Rectal smooth muscle tissue (tissue), 1 donor: ENCODE data around the gene HERC5.
"Not testable (repeated sequence)": the region's sequence is repeated elsewhere in the genome, so short reads cannot be mapped to it uniquely, and the experiment has no call there.

ENCODE experiments used
- H3K27ac ChIP-seq: one replicate; pipeline ENCODE4 v1.7.0; 2013; ENCODE audit warnings: low read depth, low read length, inconsistent platforms
- H3K27me3 ChIP-seq: one replicate; pipeline ENCODE4 v1.7.0; 2013; ENCODE audit warnings: low read length; ENCODE audit not compliant: control insufficient read depth, insufficient read depth
- H3K36me3 ChIP-seq: one replicate; pipeline ENCODE4 v1.7.0; 2013; ENCODE audit warnings: low read length; ENCODE audit not compliant: control insufficient read depth, insufficient read depth
- H3K4me1 ChIP-seq: one replicate; pipeline ENCODE4 v1.7.0; 2013; ENCODE audit warnings: low read length; ENCODE audit not compliant: control insufficient read depth, insufficient read depth
- H3K4me3 ChIP-seq: one replicate; pipeline ENCODE4 v1.7.0; 2013; ENCODE audit warnings: low read length
- H3K9ac ChIP-seq: one replicate; pipeline ENCODE4 v1.7.0; 2013; ENCODE audit warnings: low read length

The HERC5 gene

DNA sequence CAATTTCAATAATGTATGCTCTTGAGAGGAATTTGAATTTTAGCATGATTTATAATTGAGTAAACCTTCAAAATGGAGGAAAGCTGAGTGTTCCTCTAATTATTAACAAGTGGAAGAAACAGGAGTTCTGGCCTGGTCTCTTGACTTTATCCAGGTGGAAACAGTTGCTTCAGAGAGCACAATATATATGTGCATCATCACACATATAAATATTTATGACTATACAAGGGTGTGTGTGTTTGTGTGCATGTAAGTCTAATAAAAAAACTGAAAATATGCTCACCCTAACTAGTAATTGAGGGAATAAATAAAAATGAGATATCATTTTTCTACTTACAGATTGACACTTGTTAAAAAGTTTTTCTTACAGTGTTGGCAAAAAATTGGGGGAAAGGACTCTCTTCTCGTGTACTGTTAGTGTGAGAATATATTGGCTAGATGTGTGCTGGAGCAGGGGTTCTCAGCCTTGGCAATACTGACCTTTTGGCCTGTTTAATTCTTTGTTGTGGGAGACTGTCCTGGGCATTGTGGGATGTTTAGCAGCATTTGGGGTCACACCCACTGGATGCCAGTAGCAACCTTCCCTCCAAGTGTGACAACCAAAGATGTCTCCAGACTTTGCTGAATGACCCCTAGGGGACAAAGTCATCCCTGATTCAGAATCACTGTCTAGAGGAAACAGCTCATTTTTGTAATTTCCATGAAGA is 20.8 kb upstream of the HERC5 start:
- Histone ChIP-seq H3K4me1 (no peaks in the 10 kb centered on the region), H3K4me3 (no peak overlapping the region), H3K27ac (no peak overlapping the region), H3K27me3 (no peaks in the 10 kb centered on the region), H3K9ac (no peak overlapping the region), H3K36me3 (peaks cover 2% of the 10 kb centered on the region)

DNA sequence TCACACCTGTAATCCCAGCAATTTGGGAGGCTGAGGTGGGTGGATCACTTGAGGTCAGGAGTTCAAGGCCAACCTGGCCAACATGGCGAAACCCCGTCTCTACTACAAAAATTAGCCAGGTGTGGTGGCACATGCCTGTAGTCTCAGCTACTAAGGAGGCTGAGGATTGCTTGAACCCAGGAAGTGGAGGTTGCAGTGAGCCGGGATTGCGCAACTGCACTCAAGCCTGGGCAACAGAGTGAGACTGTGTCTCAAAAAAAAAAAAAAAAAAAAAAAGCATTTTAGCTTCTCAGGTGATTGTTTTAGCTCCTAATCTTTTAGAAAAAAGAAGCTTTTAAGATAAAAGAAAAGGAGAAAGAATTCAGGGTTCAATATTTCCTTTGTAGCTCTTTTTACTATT is 19.0 kb upstream of the HERC5 start:
- H3K4me1 ChIP-seq, H3K4me3 ChIP-seq, H3K27me3 ChIP-seq, H3K9ac ChIP-seq, H3K36me3 ChIP-seq, H3K27ac ChIP-seq: not testable (repeated sequence)

DNA sequence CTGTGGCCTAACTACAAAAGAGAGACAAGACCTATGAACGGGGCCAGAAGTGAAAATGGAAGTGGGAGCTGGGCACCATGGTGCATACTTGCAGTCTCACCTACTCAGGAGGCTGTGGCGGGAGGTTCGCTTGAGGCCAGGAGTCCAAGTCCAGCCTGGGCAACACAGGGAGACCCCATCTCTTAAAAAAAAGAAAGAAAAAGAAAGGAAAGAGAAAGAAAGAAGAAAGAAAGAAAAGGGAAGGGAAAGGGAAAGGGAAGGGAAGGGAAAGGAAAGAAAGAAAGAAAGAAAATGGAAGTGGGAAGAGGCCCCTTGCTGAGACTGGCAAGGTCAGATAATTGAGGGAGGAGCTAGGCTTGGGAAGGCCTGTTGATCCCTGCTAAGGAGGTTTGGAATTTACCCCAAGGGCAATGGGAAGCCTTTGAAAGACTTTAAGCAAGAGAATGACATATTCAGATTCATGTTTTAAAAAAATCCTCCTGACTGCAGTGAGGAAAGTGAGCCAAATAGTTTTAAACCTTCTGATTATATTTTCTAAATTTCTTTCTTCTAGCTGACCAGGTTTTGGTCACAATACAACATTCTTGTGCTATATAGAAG is 17.7 kb upstream of the HERC5 start:
- Histone ChIP-seq H3K9ac (no peak overlapping the region), H3K27ac (no peak overlapping the region), H3K4me3 (no peak overlapping the region), H3K27me3 (no peaks in the 10 kb centered on the region), H3K4me1 (no peaks in the 10 kb centered on the region), H3K36me3 (peaks cover 2% of the 10 kb centered on the region)

DNA sequence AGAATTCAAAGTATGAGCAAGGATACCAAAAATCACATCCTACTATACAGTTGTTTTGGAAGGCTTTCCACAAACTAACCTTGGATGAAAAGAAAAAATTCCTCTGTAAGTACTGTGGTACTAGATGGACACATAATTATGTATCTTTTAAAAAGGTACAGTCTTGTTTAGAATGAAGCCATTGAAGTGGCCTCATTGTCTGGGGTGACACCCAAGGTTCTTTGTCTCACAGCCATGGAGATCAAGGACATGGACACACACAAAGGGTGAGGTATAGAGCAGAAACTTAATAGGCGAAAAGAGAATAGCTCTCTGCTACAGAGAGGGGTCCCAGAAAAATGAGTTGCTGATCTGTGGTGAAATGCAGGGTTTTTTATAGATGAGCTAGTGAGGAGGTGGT is 16.8 kb upstream of the HERC5 start:
- Histone ChIP-seq H3K36me3 (no peaks in the 10 kb centered on the region), H3K4me1 (no peaks in the 10 kb centered on the region), H3K27ac (no peak overlapping the region), H3K9ac (no peak overlapping the region), H3K4me3 (no peak overlapping the region), H3K27me3 (no peaks in the 10 kb centered on the region)

DNA sequence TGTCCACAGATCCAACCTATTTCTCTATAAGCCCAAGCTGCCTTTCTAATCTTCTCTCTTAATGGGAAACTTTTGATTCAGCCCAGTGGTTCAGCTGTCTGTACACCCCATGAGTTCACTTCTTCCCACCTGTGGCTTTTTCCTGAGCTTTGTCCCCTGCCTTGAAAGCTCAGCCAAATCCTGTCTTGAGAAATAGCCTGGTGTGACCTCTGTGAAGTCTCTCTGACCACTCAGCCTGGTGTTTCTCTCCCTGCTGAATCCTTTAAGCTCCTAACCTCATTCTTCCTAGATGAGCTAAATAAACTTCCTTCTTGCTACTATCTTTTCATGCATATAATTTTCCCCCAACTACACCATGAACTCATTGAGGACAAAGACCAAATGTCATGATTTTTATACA is 15.2 kb upstream of the HERC5 start:
- no peaks in the 10 kb centered on the region for H3K4me1 ChIP-seq
- no peak overlapping the region for H3K4me3 ChIP-seq
- H3K9ac ChIP-seq, result no peak overlapping the region
- H3K27ac ChIP-seq, result no peak overlapping the region
- H3K27me3 ChIP-seq, result no peaks in the 10 kb centered on the region
- no peaks in the 10 kb centered on the region for H3K36me3 ChIP-seq

DNA sequence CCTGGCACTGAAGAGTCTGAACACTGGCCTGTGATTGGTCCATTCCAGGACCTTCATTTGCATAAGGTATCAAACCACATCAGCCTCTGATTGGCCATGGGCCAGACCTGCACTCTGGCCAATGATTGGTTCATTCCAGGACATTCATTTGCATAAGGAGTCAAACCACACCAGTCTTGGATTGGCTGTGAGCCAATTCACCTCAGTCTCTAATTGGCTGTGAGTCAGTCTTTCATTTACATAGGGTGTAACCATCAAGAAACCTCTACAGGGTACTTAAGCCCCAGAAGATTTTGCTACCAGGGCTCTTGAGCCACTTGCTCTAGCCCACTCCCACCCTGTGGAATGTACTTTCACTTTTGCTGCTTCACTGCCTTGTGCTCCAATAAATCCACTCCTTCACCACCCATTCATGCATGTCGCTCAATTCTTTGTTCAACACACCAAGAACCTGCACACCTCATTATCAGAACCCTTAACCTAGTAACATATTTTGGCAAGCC is 14.2 kb upstream of the HERC5 start:
- Histone ChIP-seq H3K9ac (no peak overlapping the region), H3K27me3 (no peaks in the 10 kb centered on the region), H3K4me1 (no peaks in the 10 kb centered on the region), H3K27ac (no peak overlapping the region), H3K36me3 (no peaks in the 10 kb centered on the region), H3K4me3 (no peak overlapping the region)

DNA sequence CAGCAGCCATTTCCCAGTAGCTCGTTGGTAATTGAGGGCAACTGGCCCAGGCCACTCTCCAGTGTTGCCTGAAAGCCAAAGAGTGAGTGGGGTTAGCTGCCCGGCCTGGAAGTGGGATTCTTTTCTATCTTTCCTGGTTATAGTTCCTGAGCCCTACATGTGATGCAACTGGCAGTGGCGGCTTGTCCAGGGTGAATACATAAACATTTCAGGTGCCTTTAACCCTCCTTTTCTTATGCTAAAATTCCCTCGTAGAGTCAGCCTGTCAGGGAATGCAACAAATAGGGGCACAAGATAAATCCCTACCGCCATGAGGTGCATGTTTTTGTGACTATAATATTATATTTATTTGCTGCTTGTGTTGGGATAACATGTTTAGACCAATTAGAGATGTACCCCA is 13.4 kb upstream of the HERC5 start:
- no peak overlapping the region for H3K27ac ChIP-seq
- no peaks in the 10 kb centered on the region for H3K27me3 ChIP-seq
- H3K4me1 ChIP-seq, result no peaks in the 10 kb centered on the region
- H3K9ac ChIP-seq, result no peak overlapping the region
- no peaks in the 10 kb centered on the region for H3K36me3 ChIP-seq
- H3K4me3 ChIP-seq, result no peak overlapping the region

DNA sequence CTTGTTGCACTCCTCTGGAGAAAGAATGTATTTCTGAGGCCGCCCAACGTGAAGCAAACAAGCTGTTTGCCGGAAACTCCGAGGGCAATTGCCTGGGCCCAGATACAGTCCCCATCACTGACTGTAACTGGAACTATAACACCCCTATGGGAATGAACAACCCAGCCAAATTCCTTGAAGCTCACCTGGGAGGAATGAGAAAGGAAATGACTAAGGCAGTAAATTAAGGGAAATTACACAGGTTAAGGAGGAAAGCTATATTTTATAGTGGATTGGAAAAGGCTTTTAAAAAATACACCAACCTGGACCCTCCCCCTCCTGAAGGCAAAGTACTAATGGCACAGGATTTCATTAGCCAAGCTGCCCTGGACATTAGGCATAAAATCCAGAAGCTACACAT is 11.7 kb upstream of the HERC5 start:
- Histone ChIP-seq H3K4me3 (no peak overlapping the region), H3K27me3 (no peaks in the 10 kb centered on the region), H3K27ac (no peak overlapping the region), H3K9ac (no peak overlapping the region), H3K4me1 (no peaks in the 10 kb centered on the region), H3K36me3 (no peaks in the 10 kb centered on the region)

DNA sequence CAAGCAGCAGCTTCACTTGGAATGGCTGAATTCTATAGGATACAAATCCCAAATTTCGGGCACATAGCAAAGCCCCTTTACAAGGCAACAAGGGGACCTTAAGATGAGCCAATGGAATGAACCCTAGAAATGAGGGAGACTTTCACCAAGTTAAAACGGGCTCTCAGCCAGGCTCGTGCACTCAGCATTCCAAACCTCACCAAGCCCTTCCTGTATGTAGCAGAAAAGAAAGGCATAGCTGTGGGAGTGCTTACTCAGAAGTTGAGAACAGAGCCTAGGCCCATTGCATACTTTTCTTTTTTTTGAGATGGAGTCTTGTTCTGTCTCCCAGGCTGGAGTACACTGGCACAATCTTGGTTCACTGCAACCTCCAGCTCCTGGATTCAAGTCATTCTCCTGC is 10.8 kb upstream of the HERC5 start:
- no peaks in the 10 kb centered on the region for H3K27me3 ChIP-seq
- no peak overlapping the region for H3K4me3 ChIP-seq
- no peaks in the 10 kb centered on the region for H3K36me3 ChIP-seq
- no peak overlapping the region for H3K9ac ChIP-seq
- no peak overlapping the region for H3K27ac ChIP-seq
- no peaks in the 10 kb centered on the region for H3K4me1 ChIP-seq

DNA sequence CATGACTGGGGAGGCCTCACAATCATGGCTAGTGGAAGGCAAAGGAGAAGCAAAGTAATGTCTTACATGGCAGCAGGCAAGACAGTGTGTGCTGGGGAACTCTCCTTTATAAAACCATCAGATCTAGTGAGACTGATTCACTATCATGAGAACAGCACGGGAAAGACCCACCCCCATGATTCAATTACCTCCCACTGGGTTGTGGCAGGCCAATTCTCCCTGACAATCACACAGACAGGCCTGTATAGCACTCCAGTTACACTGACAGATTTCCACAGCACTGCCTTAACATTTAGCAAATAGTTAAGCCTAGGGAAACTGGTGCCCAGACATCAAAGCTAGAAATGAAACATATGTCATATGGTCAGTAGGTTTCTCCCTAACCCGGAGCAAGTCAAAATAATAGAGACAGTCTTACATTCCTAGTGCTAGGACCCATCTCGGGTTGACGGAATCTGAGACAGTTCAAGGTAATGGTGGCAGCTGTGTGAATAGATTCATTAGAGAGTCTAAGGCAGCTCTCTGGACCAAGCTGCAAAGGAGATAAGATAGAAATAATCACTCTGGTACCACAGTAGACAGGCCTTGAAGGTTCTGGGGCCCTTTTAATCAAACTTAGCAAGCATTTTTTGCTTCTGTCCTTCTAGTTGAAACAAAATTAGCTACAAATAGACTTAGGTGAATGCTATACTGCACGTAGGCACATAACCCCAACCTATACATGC is 9.4 kb upstream of the HERC5 start:
- H3K4me1 ChIP-seq, result no peaks in the 10 kb centered on the region
- no peaks in the 10 kb centered on the region for H3K27me3 ChIP-seq
- H3K36me3 ChIP-seq, result no peaks in the 10 kb centered on the region
- H3K9ac ChIP-seq, result no peak overlapping the region
- H3K27ac ChIP-seq, result no peak overlapping the region
- H3K4me3 ChIP-seq, result no peak overlapping the region

DNA sequence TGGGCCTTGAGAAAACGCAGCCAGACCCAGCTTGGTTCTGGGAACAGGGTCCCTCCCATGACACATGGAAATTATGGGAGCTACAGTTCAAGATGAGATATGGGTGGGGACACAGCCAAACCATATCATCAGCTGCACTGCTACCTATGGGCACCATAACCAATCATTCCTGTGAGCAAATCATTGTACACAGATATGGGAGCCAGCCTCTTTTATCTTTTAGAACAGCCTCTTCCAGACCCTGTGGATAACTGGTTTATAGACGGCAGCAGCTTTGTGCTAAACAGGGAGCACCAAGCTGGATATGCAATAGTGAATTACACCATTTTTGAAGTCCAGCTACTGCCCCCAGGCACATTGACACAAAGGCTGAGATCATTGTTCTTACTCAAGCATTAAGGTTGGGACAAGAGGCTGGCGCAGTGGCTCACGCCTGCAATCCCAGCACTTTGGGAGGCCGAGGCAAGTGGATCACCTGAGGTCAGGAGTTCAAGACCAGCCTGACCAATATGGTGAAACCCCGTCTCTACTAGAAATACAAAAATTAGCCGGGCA is 8.6 kb upstream of the HERC5 start:
- not testable (repeated sequence) for H3K27ac ChIP-seq, H3K4me1 ChIP-seq, H3K9ac ChIP-seq, H3K27me3 ChIP-seq, H3K36me3 ChIP-seq, H3K4me3 ChIP-seq

DNA sequence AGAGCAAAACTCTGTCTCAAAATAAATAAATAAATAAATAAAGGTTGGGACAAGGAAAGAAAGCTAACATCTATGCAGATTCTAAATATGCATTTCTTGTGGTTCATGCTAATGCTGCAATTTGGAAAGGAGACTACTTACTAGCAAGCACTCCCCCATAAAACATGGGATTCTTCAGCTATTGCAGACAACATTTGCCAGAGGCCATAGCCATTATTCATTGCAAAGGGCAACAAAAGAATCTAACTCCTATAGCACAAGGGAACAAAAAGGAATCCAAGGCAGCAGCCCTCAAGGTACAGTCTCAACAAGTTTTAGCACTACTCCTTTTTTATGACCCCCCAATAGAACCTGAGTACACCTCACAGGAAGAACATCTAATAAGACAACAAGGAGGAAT is 8.0 kb upstream of the HERC5 start:
- Histone ChIP-seq H3K4me1 (no peaks in the 10 kb centered on the region), H3K4me3 (no peak overlapping the region), H3K27me3 (no peaks in the 10 kb centered on the region), H3K36me3 (no peaks in the 10 kb centered on the region), H3K9ac (no peak overlapping the region), H3K27ac (no peak overlapping the region)
